Fibroblast of the conjunctiva (primary cell): ENCODE data around the gene FAM83G.
"Not testable (repeated sequence)": the region's sequence is repeated elsewhere in the genome, so short reads cannot be mapped to it uniquely, and the experiment has no call there.

Source experiments
- DNase-seq: peaks from one replicate; pipeline ENCODE4 v3.0.0-alpha.2; 2010; ENCODE audit warnings: low read depth

FAM83G gene

DNA sequence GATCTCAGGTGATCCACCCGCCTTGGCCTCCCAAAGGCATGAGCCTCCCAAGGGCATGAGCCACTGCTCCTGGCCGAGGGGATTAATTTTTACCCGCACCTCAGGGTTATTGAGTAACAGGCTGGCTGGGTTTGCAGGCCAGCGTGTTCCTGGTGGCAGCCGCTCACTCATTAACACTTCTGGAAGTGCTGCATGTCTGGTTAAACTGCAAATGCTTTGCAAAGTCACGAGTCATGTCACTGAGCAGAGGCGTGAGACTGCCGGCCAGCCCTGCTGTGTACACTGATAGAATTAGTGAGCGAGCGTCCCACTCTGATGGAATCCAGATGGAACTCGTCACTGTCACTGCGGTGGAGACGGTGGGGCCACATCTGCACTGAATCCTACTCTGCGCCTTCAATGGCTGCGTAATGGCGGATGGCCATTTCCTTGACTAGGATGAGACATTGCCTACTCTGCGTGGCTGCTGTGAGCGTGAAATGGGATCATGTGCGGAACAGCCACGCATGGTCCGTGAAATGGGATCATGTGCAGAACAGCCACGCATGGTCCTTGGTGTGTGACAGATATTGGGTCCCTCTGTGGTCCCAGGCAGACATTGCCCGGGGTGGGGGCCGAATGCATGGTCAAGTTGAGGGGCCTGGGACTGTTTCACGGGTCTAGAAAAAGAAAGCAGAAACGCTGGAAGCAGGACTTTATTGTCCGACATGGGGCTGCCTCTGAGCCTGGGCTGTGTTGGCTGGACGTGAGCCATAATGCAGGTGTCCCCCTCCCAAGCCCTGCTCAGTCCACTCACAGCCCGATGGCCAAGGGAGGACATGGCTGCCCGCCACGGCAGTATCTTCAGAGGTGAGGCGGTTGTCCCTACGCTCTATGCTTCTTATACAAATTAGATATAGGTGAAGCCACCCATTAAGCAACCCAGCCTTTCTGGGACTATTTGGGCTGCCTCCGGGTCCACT lies 53.3 kb downstream of the FAM83G start:
- DNase-seq = no peak

DNA sequence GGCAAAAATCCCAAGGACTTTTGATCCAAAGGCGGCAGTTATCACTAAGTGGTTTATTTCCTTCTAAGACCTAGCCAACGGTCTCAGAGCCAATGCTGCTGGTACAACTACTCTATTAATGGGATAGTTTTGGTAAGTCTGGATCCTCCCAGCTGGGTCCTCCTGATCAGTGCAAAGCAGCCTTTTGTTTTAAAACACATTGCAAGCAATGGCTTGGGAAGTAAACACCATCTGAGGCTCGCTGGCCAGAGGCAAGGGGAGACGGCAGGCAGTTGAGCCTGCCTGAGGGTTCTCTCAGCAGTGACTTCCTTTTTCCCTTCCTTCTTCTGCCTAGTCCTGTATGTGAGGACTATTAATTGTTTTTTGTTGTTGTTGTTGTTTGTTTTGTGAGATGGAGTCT lies 54.2 kb downstream of the FAM83G start:
- no peak for DNase-seq

DNA sequence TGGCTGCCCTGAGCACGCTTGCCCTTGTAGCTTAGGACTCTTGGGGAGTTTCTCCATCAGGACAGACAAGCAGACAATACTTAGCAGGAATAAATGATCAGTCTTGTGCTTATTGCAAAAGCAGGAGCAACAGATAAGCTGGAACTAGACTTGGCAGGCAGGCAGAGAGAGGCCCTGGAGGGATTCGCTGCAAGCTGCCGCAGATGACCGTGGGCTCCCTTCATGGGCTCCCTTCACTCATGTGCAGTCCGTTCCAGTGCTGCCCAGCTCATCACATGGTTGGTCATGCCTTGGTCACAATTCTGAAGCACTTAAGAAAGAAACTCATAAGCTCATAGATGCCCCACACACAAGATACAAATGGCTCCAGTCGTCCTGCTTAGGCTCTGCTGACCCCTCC lies 55.0 kb downstream of the FAM83G start:
- no peak for DNase-seq

DNA sequence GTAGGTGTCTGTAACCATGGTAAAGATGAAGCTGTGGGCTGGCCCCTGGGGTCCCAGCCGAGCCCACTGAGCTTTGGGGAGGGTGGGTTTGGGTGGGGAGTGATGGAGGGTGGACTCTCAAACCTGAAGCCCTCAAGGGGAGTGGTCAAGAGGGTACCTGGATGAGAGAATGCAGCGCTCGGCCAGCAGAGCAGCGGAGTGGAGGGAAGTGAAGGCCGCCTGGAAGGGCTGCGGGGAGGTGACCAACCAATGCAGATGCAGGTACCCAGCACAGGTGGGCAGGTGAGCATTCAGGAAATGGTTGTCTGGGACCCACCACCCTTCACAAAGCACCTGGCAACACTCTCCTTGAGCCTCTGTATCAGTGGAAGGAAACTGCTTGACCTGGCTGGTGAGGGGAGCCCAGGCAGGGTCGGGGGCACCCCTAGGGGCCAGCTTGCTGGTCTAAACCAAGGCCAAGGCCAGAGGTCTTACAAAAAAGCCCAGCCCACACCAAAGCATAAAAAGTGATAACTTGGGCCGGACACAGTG lies 56.0 kb downstream of the FAM83G start:
- no peak for DNase-seq

DNA sequence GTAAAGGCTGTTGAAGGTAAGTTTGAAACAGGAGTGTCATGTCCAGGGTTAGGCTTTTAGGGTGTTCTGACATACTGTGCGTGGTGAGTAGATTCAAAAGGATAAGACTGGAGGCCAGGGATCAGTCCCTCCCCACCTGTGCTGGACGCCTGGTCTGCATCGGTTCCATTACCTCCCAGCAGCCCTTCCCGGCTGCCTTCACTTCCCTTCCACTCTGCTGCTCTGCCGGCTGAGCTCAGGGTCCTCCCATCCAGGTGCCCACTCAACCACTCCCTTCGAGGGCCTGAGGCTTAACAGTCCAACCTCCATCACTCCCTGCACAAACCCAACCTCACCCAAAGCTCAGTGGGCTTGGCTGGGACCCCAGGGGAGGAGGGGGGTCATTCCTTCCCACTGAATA lies 56.7 kb downstream of the FAM83G start:
- no peak for DNase-seq

DNA sequence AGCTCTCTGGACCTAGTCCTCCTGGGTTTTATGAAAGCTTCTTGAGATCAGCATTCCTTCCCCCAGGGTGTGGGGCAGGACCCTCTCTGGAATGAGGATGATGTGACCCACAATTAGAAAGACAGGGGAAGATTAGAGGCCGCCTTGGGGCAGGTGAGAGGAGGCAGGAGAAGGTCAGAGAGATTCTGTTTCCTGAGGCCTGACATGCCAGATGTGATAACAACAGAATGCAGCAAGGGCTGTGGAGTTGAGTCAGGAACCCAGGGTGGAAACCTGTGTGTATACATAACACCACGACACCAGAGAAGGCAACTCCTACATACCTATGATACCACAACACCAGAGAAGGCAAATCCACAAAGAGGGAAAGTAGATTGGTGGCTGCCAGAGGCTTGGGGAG lies 58.0 kb downstream of the FAM83G start:
- no peak for DNase-seq

DNA sequence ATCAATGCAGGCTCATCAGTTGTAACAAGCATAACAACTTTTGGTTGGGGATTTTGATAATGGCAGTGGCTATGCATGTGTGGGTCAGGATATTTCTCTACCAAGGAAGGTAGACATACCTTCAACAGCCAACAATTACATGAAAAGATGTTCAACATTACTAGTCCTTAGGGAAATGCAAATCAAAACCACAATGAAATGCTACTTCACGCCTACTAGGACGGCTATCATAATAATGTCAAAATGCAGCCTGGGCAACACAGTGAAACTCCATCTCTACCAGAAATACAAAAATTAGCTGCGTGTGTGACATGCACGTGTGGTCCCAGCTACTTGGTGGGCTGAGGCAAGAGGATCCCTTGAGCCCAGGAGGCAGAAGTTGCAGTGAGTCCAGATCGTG lies 59.9 kb downstream of the FAM83G start:
- no peak for DNase-seq

DNA sequence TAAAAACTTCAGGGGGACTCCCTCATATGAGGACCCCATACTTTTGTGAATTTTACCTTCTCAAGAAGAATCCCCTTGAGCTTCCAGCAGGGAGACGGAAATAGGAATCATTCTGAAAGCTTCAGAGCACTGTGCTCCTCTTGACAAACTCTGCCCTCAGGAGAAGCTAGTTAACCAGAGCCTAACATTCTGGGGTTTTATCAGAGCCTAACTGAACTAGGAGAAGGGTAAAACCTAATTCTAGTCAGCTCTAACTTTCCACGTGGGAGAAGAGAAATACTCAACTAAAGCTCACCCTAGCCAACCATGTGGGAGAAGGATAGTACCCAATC lies 65.9 kb downstream of the FAM83G start:
- no peak for DNase-seq

DNA sequence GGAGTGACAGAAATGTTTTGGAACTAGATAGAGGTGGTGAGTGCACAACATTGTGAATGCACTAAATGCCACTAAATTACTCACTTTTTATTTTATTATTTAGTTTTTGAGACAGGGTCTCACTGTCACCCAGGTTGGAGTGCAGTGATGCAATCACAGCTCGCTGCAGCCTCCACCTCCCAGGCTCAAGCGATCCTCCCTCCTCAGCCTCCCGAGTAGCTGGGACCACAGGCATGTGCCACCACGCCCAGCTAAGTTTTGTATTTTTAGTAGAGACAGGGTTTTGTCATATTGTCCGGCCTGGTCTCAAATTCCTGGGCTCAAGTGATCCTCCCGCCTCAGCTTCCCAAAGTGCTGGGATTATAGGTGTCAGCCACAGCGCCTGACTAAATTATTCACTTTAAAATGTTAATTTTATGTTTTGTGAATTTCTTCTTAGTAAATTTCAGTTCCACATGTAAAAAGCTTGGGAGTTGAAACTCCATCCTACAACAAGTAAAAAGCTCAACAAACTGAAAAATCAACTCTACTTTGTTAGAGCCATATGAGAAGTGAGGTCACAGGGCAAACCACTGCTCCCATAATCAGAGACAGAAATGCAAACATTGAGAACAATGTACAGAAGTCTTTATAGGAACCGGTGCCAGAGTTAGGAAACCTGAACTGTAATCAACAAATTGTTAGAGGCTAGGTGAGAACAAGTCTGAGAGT lies 66.4 kb downstream of the FAM83G start:
- DNase-seq = no peak

DNA sequence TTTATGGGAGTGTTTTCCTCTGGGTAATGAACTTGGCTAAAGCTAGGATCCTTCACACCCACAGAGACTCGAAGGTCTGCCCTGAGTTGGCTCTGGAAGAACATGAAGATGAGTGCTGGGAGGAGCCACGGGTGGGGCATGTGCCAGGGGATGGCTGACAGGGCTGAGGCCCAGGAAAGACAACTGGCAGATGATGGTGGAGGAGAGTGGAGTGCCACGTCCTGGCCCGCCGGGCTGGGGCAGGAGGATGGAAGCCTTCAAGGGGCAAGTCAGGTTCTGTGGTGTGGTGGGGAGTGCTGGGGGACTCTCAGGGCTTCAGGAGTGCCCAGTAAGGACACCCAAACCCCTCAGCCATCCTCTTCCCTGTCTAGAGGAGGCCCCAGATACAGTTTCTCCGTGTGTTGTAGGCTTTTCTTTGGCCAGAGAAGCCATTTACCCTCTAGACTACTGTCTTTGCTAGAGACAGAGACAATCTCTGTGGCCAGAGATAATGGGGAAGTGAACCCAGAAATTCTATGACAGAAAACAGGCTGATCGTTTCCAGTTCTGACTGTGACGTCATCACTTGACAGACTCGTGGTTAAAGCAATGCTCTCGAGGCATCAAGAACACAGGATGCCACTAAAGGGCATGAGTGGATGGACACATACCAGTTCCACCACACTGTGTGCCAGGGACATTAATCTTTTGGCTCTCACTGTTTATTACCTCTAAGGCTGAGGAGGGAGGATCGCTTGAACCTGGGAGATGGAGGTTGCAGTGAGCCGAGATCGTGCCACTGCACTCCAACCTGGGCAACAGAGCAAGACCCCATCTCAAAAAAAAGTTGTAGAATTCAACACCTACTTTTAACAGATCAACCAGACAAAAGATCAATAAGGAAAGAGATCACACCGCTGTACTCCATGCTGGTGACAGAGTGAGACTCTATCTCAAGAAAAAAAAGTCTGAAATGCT lies 71.2 kb downstream of the FAM83G start:
- no peak for DNase-seq

DNA sequence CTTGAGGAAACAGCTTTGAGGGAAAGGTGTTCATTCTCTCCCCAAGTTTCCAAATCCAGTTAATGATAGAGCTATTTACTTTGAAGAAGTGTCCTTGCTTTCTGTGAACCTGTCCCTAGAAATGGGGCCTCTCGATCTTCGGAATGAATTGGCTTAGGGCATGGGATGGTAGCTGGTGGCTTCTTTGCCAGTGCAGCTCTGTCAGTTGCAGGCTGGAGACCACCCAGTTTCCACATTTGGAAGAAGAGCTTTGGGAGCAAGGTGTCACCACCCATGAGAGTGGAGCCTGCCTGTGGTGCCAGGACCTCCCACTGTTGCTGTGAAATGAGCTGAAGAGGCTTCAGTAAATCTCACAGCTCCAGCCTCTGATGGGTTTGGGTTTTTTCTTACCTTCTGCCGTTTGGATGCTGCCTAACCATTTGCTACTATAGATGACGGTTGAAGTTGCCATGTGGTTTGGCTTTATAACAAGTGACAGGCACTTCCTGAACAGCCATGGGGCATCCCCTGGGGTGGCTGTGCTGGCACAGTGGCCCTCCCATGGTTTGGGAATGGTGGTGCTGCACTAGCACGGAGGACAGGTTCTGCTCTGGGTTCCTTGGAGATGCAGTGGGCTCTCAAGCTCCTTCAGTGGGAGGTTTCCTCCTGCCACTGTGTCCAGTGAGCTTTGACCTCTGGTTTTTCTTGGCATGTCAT lies 72.1 kb downstream of the FAM83G start:
- DNase-seq = no peak

DNA sequence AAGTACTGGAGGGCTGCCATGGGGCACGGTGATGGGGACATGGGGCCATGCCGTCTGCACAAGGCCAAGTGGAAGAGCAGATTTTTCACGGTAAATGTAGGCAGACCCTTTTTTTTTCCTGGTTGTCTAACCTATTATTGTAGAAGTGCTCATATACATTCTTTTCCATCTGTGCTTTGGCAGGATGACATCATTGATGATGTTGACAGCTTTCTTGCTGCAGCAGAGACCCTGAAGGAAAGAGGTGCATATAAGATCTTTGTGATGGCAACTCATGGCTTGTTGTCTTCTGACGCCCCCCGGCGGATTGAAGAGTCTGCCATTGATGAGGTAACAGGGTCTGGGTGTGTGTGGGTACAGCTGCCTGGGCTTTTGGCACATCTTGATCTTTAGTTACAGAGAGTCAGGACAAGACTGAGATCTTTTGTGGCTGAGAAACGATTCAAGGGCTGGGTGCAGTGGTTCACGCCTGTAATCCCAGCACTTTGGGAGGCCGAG lies 75.9 kb downstream of the FAM83G start:
- no peak for DNase-seq

DNA sequence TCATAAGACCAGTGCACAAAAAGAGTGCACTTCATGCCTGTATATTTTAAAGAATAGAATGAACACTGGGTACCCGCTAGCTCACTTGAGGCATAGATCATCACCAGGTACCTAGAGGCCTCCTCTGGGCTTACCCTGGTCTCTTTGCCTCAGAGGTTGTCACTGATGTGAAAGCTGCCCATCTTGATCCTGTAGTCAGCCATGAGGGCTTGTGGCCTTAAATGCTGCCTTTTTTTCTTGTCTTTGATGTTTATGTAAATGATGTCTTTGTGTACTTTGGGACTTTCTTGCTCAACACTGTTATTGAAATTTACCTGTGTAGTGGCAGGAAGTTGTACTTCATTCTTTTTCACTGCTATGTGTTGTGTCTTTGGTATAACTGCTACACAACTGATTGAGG lies 79.4 kb downstream of the FAM83G start:
- DNase-seq = no peak

DNA sequence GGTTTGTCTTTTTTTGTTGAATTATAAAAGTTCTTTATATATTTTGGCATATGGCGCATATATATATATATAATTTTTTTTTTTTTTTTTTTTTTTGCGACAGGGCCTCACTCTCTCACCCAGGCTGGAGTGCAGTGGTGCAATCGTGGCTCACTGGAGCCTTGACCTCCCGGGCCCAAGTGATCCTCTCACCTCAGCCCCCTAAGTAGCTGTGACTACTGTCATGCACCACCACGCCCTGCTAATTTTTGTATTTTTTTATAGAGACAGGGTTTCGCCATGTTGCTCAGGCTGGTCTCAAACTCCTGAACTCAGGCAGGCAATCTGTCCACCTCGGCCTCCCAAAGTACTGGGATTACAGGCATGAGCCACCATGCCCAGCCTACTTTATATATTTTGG lies 82.0 kb downstream of the FAM83G start:
- DNase-seq = not testable (repeated sequence)

DNA sequence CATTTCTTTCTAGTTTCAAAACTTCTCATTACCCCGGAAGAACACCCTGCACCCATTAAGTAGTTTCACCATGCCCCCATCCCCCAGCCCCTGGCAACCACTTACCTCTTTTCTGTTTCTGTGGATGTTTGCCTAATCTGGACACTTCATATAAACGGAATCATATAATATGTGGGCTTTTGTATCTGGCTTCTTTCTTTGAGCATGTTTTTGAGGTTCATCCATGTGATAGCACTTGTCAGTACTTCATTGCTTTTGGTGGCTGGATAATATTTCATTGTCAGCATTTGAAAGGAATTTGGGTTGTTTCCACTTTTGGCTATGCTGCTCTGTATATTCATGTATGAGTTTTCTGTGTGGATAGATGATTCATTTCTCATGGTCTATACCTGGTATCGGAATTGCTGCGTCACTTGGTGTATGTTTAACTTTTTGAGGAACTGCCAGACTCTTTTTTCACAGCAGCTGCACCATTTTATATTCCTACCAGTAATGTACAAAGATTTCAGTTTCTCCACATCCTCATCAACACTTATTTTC lies 82.6 kb downstream of the FAM83G start:
- DNase-seq = no peak

DNA sequence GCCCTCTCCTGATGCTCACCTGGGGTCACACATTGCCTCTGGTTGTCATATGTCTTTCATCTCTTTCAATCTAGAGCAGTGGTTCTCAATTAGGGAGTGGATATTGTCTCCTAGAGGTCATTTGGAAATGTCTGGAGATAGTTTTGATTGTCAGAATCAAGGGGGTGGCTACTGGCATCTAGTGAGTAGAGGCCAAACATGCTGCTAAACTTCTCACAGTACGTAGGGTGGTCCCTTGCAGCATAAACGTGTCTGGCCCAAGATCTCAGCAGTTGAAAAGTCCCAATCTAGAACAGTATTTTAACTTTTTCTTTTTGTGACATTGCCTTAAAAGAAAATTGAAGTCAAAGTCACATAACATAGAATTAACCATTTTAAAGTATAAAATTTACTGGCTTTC lies 83.1 kb downstream of the FAM83G start:
- DNase-seq = no peak

DNA sequence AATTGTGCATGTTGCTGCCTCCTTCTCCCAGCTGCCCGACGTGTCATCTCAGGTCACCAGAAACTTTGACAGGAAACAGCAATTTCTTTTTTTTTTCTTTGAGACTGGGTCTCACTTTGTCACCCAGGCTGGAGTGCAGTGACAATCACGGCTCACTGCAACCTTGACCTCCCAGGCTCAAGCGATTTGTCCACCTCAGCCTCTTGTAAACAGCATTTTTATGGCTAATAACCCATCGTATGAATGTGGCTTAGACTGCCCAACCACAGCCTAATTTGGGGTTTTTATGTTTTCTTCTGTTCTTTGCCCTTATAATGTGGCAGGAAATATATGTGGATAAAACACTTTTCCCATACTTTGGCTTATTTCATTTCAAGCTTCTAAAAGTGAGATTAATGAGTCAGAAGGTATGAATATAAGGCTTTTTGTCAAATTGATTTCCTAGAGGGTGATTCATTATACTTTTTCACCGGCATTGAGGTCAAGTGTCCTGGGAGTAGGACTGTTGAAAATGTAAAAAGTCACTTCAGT lies 83.6 kb downstream of the FAM83G start:
- no peak for DNase-seq

DNA sequence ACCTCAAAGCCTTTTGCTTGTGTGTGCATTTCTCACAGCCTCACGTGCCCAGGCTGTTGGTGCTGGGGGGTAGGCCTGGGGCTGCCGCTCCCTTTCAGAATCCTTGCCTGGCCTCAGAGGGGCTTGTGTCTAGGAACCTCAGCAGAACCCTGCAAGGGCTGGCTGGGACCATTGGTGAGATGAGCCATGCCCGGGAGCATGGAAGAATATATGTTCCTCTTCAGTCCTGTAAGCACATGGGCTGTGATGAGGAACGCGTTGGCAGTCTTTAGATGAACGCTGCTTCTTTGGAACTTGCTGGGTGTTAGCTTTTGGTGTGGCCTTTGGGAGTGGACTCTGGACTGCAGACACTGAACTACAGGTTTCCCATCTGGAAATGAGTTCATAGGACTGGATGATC lies 84.6 kb downstream of the FAM83G start:
- no peak for DNase-seq
